Caco-2 (cell line): ENCODE results near the gene SULT2B1. TPM values are rescaled to one million over a fixed set of nuclear protein-coding genes. Genes with fewer than 3 reads are reported as not detected.

Experiments
- BruUV-seq: library from RNA; stranded (reverse); fragments of 400-500 nt; replicated peaks from 2 replicates; lab custom pipeline; 2021; lab: Mats Ljungman, UMichigan
- CTCF ChIA-PET: fragments of 300-600 bp; sonication (Branson Sonifier 250); formaldehyde crosslinking; loops from one replicate; lab custom pipeline; 2022; ENCODE audit warnings: antibody characterized with exemption; lab: Charles Lee
- POLR2A ChIA-PET: fragments of 300-600 bp; sonication (Branson Sonifier 250); formaldehyde crosslinking; loops from one replicate; lab custom pipeline; 2022; ENCODE audit warnings: antibody characterized with exemption; lab: Charles Lee
- DNase-seq, 2 experiments: peaks; one replicate each; pipeline versions ENCODE4 v3.0.0 to v3.0.0-alpha.2; 2020 to 2022
- H3K27me3 ChIP-seq: replicated peaks from 2 replicates; pipeline ENCODE4 v1.6.0; 2011; ENCODE audit warnings: low read length; ENCODE audit not compliant: control insufficient read depth, insufficient read depth
- H3K36me3 ChIP-seq: 2 replicates; pipeline ENCODE4 v1.5.1; 2011; ENCODE audit warnings: low read length; ENCODE audit not compliant: control insufficient read depth, insufficient read depth
- H3K4me1 ChIP-seq: fragments of 250-450 bp; sonication (Bioruptor Pico); 2 replicates; pipeline ENCODE4 v1.5.1; 2020; ENCODE audit warnings: mild to moderate bottlenecking
- H3K4me3 ChIP-seq: 2 replicates; pipeline ENCODE4 v1.5.1; 2011; ENCODE audit warnings: low read depth, mild to moderate bottlenecking, control low read depth, low read length
- H3K9me3 ChIP-seq: fragments of 250-450 bp; sonication (Bioruptor Pico); 2 replicates; pipeline ENCODE4 v1.5.1; 2020; ENCODE audit warnings: mild to moderate bottlenecking, moderate library complexity
- H3K27ac Mint-ChIP-seq: one replicate; pipeline ENCODE4 v1.8.0; 2022; ENCODE audit warnings: mixed read lengths; ENCODE audit not compliant: unreplicated experiment
- H3K27me3 Mint-ChIP-seq: one replicate; pipeline ENCODE4 v1.8.0; 2022; ENCODE audit warnings: mixed read lengths; ENCODE audit not compliant: insufficient read depth, unreplicated experiment
- H3K36me3 Mint-ChIP-seq: one replicate; pipeline ENCODE4 v1.8.0; 2022; ENCODE audit warnings: mild to moderate bottlenecking, mixed read lengths; ENCODE audit not compliant: insufficient read depth, unreplicated experiment
- H3K4me1 Mint-ChIP-seq: one replicate; pipeline ENCODE4 v1.8.0; 2022; ENCODE audit warnings: low read depth, mixed read lengths; ENCODE audit not compliant: unreplicated experiment
- H3K4me3 Mint-ChIP-seq: one replicate; pipeline ENCODE4 v1.8.0; 2022; ENCODE audit warnings: mild to moderate bottlenecking, moderate library complexity, mixed read lengths; ENCODE audit not compliant: unreplicated experiment
- H3K9me3 Mint-ChIP-seq: one replicate; pipeline ENCODE4 v1.8.0; 2022; ENCODE audit warnings: mixed read lengths; ENCODE audit not compliant: unreplicated experiment
- CTCF ChIP-seq, 2 experiments: fragments of 200-600 bp in 1 of 2; IDR thresholded peaks; 1 replicate in 1 of 2; 2 replicates in 1 of 2; pipeline versions ENCODE4 v1.5.1 to v1.8.0; 2011 to 2022; ENCODE audit warnings: antibody characterized with exemption in 1 of 2, control low read depth in 1 of 2, inconsistent platforms in 1 of 2, low read depth in 1 of 2, low read length in 1 of 2, mild to moderate bottlenecking in 1 of 2, moderate library complexity in 1 of 2; ENCODE audit not compliant: insufficient read depth in 1 of 2, severe bottlenecking in 1 of 2, unreplicated experiment in 1 of 2
- intact Hi-C: fragments of 100-400 bp; cut with micrococcal nuclease; formaldehyde crosslinking; loops from one replicate; pipeline ENCODE4 v1.10.0; 2022; ENCODE audit not compliant: unreplicated experiment
- total RNA-seq: library from RNA; stranded (reverse); gene quantifications from 2 replicates; pipeline ENCODE4 v1.2.3, GENCODE V29; 2022

SULT2B1 gene
- total RNA-seq, 1 experiment from 2014 or later = 1.4 TPM

- DNase-seq = peak; percentile 89 to 93
- CTCF ChIA-PET = interaction anchor here (0.5 to 2.3 kb wide), 17 partner anchors 12 to 468 kb away, joined by 3 to 15 read pairs (median 4); partner anchors contain the start of gene GRWD1
- intact Hi-C loops = loop anchor here (1.0 to 5.0 kb wide), 2 partner anchors 19 to 257 kb away; no protein-coding TSS in a partner anchor
- Histone ChIP-seq H3K4me1 (peaks cover 3% of the 10 kb centered on the region), H3K27me3 (no peaks in the 10 kb centered on the region), H3K36me3 (no peaks in the 10 kb centered on the region), H3K4me3 (peak overlapping the region; percentile 27), H3K9me3 (no peaks in the 10 kb centered on the region)
- no TSS peak for BruUV-seq
- Mint-ChIP-seq H3K27ac (peak overlapping the region; percentile 74), H3K4me3 (peak overlapping the region; percentile 79), H3K9me3 (no peaks in the 10 kb centered on the region), H3K4me1 (peaks cover 14% of the 10 kb centered on the region), H3K36me3 (peaks cover 12% of the 10 kb centered on the region), H3K27me3 (no peaks in the 10 kb centered on the region)
- peak; percentile 95 to 97 for TF ChIP-seq CTCF (IDR thresholded peaks at IDR 0.05; ENCODE audit: insufficient read depth in 1 of 2, low read depth in 1 of 2, low read length in 1 of 2, severe bottlenecking in 1 of 2, unreplicated experiment in 1 of 2)
- POLR2A ChIA-PET = interaction anchor here (0.6 kb wide), 1 partner anchor 31 kb away, joined by 3 read pairs; the partner anchor contains the start of gene SPHK2
Observed at GRCh38 chr19:48588670-48589401, 36.9 kb downstream of the SULT2B1 start.

- DNase-seq = no peak
- intact Hi-C loops = no loop called here
- Histone ChIP-seq H3K9me3 (no peaks in the 10 kb centered on the region), H3K27me3 (no peaks in the 10 kb centered on the region), H3K4me1 (no peaks in the 10 kb centered on the region; the same call in 1 of the 2 replicates), H3K36me3 (no peaks in the 10 kb centered on the region), H3K4me3 (no peak overlapping the region)
- no TSS peak for BruUV-seq
- TF ChIP-seq CTCF (IDR thresholded peaks at IDR 0.05; ENCODE audit: insufficient read depth in 1 of 2, low read depth in 1 of 2, low read length in 1 of 2, severe bottlenecking in 1 of 2, unreplicated experiment in 1 of 2) = peak; percentile 8 to 11
- H3K27ac Mint-ChIP-seq = no peak overlapping the region
- peaks cover 6% of the 10 kb centered on the region for H3K36me3 Mint-ChIP-seq
- no peak overlapping the region for H3K4me3 Mint-ChIP-seq
- CTCF ChIA-PET = no interaction called here
- no peaks in the 10 kb centered on the region for H3K9me3 Mint-ChIP-seq
- POLR2A ChIA-PET = no interaction called here
- peaks cover 7% of the 10 kb centered on the region for H3K4me1 Mint-ChIP-seq
- H3K27me3 Mint-ChIP-seq = no peaks in the 10 kb centered on the region
Observed at GRCh38 chr19:48591021-48591420, 39.0 kb downstream of the SULT2B1 start.

- no TSS peak for BruUV-seq
- Mint-ChIP-seq H3K27me3 (no peaks in the 10 kb centered on the region), H3K4me3 (no peak overlapping the region), H3K9me3 (no peaks in the 10 kb centered on the region), H3K36me3 (no peaks in the 10 kb centered on the region), H3K4me1 (no peaks in the 10 kb centered on the region), H3K27ac (no peak overlapping the region)
- ChIA-PET CTCF (no interaction called here), POLR2A (no interaction called here)
- H3K36me3 ChIP-seq = no peaks in the 10 kb centered on the region
- intact Hi-C loops = no loop called here
- H3K9me3 ChIP-seq = no peaks in the 10 kb centered on the region
- H3K4me3 ChIP-seq = no peak overlapping the region
- TF ChIP-seq CTCF (IDR thresholded peaks at IDR 0.05; ENCODE audit: insufficient read depth in 1 of 2, low read depth in 1 of 2, low read length in 1 of 2, severe bottlenecking in 1 of 2, unreplicated experiment in 1 of 2) = no peak
- no peaks in the 10 kb centered on the region for H3K27me3 ChIP-seq
- DNase-seq = no peak
- H3K4me1 ChIP-seq = no peaks in the 10 kb centered on the region
Observed at GRCh38 chr19:48595171-48595570, 43.2 kb downstream of the SULT2B1 start.
